22Rv1 (cell line): ENCODE results near the gene DRAXIN.

Experiments used
- H3K27ac ChIP-seq: fragments of 450-650 bp; 2 replicates; pipeline ENCODE4 v1.5.1; 2017
- CTCF ChIP-seq: fragments of 450-650 bp; IDR thresholded peaks from 2 replicates; pipeline ENCODE4 v1.5.1; 2017; ENCODE audit warnings: mild to moderate bottlenecking
- ZFX ChIP-seq: fragments of 450-650 bp; IDR thresholded peaks from 2 replicates; pipeline ENCODE4 v1.6.1; 2017; ENCODE audit warnings: antibody characterized with exemption, borderline replicate concordance

Gene DRAXIN

GRCh38 chr1:11671205-11671543 is 20.3 kb upstream of the DRAXIN start:
- TF ChIP-seq ZFX (no peak), CTCF (no peak)
- H3K27ac ChIP-seq, result no peak overlapping the region

- TF ChIP-seq CTCF (no peak), ZFX (no peak)
- H3K27ac ChIP-seq, result no peak overlapping the region
Measured at GRCh38 chr1:11671544-11672286, 19.8 kb upstream of the DRAXIN start.

GRCh38 chr1:11673089-11673769 is 18.3 kb upstream of the DRAXIN start:
- no peak for TF ChIP-seq ZFX
- no peak for TF ChIP-seq CTCF
- H3K27ac ChIP-seq, result no peak overlapping the region

GRCh38 chr1:11674488-11674887 is 17.0 kb upstream of the DRAXIN start:
- H3K27ac ChIP-seq, result no peak overlapping the region
- TF ChIP-seq ZFX (no peak), CTCF (no peak)

GRCh38 chr1:11675325-11675724 is 16.2 kb upstream of the DRAXIN start:
- TF ChIP-seq CTCF (no peak), ZFX (no peak)
- H3K27ac ChIP-seq, result no peak overlapping the region

- TF ChIP-seq ZFX, result no peak
- no peak for TF ChIP-seq CTCF
- no peak overlapping the region for H3K27ac ChIP-seq
Measured at GRCh38 chr1:11676386-11677103, 15.0 kb upstream of the DRAXIN start.

GRCh38 chr1:11678442-11678841 is 13.1 kb upstream of the DRAXIN start:
- TF ChIP-seq CTCF (no peak), ZFX (no peak)
- H3K27ac ChIP-seq, result no peak overlapping the region
